Activated T-helper 2 cell treated with anti-CD3 and anti-CD28 coated beads, Interferon-gamma antibody, Interleukin-2, Interleukin-4, amounts not matched to agents 10 μg/mL and 5 μg/mL and 100 μg/mL, durations not matched to agents 14 hours and 24 hours and 36 hours (primary cell): Measurements from ENCODE around the gene GEMIN8. TPM values are rescaled to one million over a fixed set of nuclear protein-coding genes. Genes with fewer than 3 reads are reported as not detected.

Experiments used
- DNase-seq: peaks from one replicate; pipeline ENCODE4 v3.0.0; 2021; ENCODE audit warnings: low spot score
- H3K27ac Mint-ChIP-seq: one replicate; pipeline ENCODE4 v1.8.0; 2021; ENCODE audit warnings: mixed read lengths
- H3K27me3 Mint-ChIP-seq: one replicate; pipeline ENCODE4 v1.8.0; 2021; ENCODE audit warnings: low read depth, mixed read lengths
- H3K36me3 Mint-ChIP-seq: one replicate; pipeline ENCODE4 v1.8.0; 2021; ENCODE audit warnings: low read depth, mixed read lengths
- H3K4me1 Mint-ChIP-seq: one replicate; pipeline ENCODE4 v1.8.0; 2021; ENCODE audit warnings: low read depth, mixed read lengths
- H3K4me3 Mint-ChIP-seq: one replicate; pipeline ENCODE4 v1.8.0; 2021; ENCODE audit warnings: low read depth, mild to moderate bottlenecking, moderate library complexity, mixed read lengths
- H3K9me3 Mint-ChIP-seq: one replicate; pipeline ENCODE4 v1.8.0; 2021; ENCODE audit warnings: mixed read lengths
- intact Hi-C: fragments of 100-400 bp; cut with micrococcal nuclease; formaldehyde crosslinking; loops from one replicate; pipeline ENCODE4 v1.15.1; 2023
- total RNA-seq: library from RNA; stranded (reverse); gene quantifications from 2 replicates; pipeline ENCODE4 v1.2.3, GENCODE V29; 2022

The GEMIN8 gene
- total RNA-seq, 1 donor from 2014 or later = 12.6 TPM

- Mint-ChIP-seq H3K27me3 (no peaks in the 10 kb centered on the region), H3K27ac (no peak overlapping the region), H3K36me3 (peaks cover 30% of the 10 kb centered on the region), H3K4me1 (peaks cover 3% of the 10 kb centered on the region), H3K4me3 (no peak overlapping the region), H3K9me3 (no peaks in the 10 kb centered on the region)
- intact Hi-C loops = no loop called here
- no peak for DNase-seq
Measured at GRCh38 chrX:14013054-14013453, 16.6 kb downstream of the GEMIN8 start.

DNA sequence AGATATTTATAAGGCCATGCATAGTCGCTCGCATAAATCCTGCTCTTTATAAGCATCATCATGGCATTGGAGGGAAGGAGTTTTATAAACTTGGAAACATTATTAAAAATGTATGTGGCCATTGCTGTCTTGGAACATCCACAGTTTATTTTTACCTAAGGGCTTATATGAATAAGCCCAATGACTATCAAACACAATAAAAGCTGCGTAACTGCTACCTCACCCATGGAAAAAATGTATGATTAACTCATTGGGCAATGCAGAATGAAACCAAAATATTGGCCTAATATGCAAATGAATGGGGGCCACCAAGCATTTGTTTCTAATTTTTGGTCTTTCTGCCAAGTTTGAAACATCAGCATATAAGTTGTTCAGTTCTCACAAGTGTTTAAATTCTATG, 19.1 kb downstream of the GEMIN8 start:
- no peak overlapping the region for H3K27ac Mint-ChIP-seq
- no peak for DNase-seq
- intact Hi-C loops = no loop called here
- H3K36me3 Mint-ChIP-seq = peaks cover 19% of the 10 kb centered on the region
- H3K4me1 Mint-ChIP-seq = no peaks in the 10 kb centered on the region
- no peaks in the 10 kb centered on the region for H3K27me3 Mint-ChIP-seq
- no peak overlapping the region for H3K4me3 Mint-ChIP-seq
- H3K9me3 Mint-ChIP-seq = no peaks in the 10 kb centered on the region

GRCh38 chrX:14006540-14006939, 23.2 kb downstream of the GEMIN8 start:
- Mint-ChIP-seq H3K4me1 (peaks cover 3% of the 10 kb centered on the region), H3K27me3 (no peaks in the 10 kb centered on the region), H3K9me3 (no peaks in the 10 kb centered on the region), H3K36me3 (peaks cover 9% of the 10 kb centered on the region), H3K27ac (no peak overlapping the region), H3K4me3 (no peak overlapping the region)
- DNase-seq = no peak
- intact Hi-C loops = no loop called here

- no peak for DNase-seq
- no peak overlapping the region for H3K27ac Mint-ChIP-seq
- H3K27me3 Mint-ChIP-seq = no peaks in the 10 kb centered on the region
- no peaks in the 10 kb centered on the region for H3K9me3 Mint-ChIP-seq
- no peak overlapping the region for H3K4me3 Mint-ChIP-seq
- intact Hi-C loops = no loop called here
- H3K4me1 Mint-ChIP-seq = peaks cover 6% of the 10 kb centered on the region
- peaks cover 9% of the 10 kb centered on the region for H3K36me3 Mint-ChIP-seq
Measured at GRCh38 chrX:14003876-14004425, 25.7 kb downstream of the GEMIN8 start.

DNA sequence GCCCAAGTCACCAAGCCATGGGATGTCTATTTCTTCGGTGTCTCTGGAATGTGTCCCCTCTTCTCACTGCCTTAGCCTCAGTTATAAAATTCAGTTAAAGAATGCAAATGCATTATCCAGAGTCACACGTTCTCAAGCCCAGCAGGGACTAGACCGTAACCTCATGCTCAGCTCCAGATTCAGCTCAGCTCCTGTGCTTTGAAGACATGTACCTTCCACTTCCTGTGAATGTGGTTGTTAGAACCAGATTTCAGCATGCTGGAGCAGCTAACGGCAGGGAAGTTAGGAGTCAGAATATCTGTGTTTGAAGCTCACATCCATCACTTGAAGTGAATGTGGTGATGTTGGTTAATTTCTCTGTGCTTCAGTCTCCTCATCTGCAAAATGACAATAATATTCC, 26.7 kb downstream of the GEMIN8 start:
- H3K9me3 Mint-ChIP-seq = no peaks in the 10 kb centered on the region
- H3K27me3 Mint-ChIP-seq = no peaks in the 10 kb centered on the region
- intact Hi-C loops = no loop called here
- no peak overlapping the region for H3K4me3 Mint-ChIP-seq
- DNase-seq = no peak
- H3K4me1 Mint-ChIP-seq = peaks cover 6% of the 10 kb centered on the region
- H3K36me3 Mint-ChIP-seq = peaks cover 4% of the 10 kb centered on the region
- no peak overlapping the region for H3K27ac Mint-ChIP-seq

DNA sequence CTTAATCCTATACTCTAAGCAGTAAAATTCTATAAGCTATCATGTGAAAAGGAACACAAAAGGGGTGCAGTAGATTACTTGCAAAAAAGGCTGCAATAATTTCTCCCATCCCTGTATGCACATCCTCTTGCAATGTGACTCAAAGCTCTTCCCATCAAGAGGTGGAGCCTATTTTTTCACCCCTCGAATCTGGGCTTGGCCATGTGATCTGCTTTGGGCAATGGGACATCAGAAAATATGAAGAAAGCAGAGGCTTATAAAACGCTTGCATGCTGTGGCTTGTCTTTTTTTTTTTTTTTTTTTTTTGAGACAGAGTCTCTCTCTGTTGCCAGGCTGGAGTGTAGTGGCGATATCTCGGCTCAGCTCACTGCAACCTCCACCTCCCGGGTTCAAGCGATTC, 33.0 kb downstream of the GEMIN8 start:
- Mint-ChIP-seq H3K36me3 (no peaks in the 10 kb centered on the region), H3K9me3 (no peaks in the 10 kb centered on the region), H3K4me3 (no peak overlapping the region)

GRCh38 chrX:13994536-13995080, 35.1 kb downstream of the GEMIN8 start:
- intact Hi-C loops = no loop called here
- no peaks in the 10 kb centered on the region for H3K36me3 Mint-ChIP-seq
- H3K4me1 Mint-ChIP-seq = peaks cover 2% of the 10 kb centered on the region
- H3K27me3 Mint-ChIP-seq = no peaks in the 10 kb centered on the region
- H3K27ac Mint-ChIP-seq = no peak overlapping the region
- DNase-seq = no peak
- H3K4me3 Mint-ChIP-seq = no peak overlapping the region
- no peaks in the 10 kb centered on the region for H3K9me3 Mint-ChIP-seq

More for the DNA sequence above, 33.0 kb downstream of the GEMIN8 start:
- H3K27me3 Mint-ChIP-seq = no peaks in the 10 kb centered on the region
- intact Hi-C loops = no loop called here
- no peak overlapping the region for H3K27ac Mint-ChIP-seq
- peaks cover 3% of the 10 kb centered on the region for H3K4me1 Mint-ChIP-seq
- DNase-seq = no peak

DNA sequence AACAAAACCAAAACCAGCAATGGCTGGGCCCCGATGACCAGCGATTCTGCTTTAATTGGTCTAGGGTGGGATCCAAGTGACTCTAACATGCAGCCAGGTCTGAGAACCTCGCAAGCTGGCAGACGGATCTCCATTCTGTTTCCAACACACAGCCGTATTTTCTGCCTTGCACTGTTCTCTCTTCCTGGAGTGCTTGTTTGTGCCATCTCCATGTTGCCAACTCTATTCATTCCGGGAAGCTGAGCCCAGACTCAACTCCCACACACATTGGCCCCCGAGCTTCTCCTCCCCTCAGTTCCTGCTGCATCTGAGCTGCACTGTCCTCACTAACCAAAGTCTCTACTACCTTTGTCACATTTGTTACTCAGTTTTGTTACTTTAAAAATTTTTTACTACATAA, 35.6 kb downstream of the GEMIN8 start:
- no peak overlapping the region for H3K27ac Mint-ChIP-seq
- DNase-seq = no peak
- H3K4me1 Mint-ChIP-seq = no peaks in the 10 kb centered on the region
- no peaks in the 10 kb centered on the region for H3K9me3 Mint-ChIP-seq
- H3K27me3 Mint-ChIP-seq = no peaks in the 10 kb centered on the region
- intact Hi-C loops = no loop called here
- H3K36me3 Mint-ChIP-seq = no peaks in the 10 kb centered on the region
- no peak overlapping the region for H3K4me3 Mint-ChIP-seq

- peaks cover 8% of the 10 kb centered on the region for H3K4me1 Mint-ChIP-seq
- H3K27me3 Mint-ChIP-seq = peaks cover 10% of the 10 kb centered on the region
- no peaks in the 10 kb centered on the region for H3K9me3 Mint-ChIP-seq
- no peak overlapping the region for H3K27ac Mint-ChIP-seq
- intact Hi-C loops = no loop called here
- H3K4me3 Mint-ChIP-seq = no peak overlapping the region
- no peak for DNase-seq
- H3K36me3 Mint-ChIP-seq = no peaks in the 10 kb centered on the region
Measured at GRCh38 chrX:13990126-13990800, 39.4 kb downstream of the GEMIN8 start.

DNA sequence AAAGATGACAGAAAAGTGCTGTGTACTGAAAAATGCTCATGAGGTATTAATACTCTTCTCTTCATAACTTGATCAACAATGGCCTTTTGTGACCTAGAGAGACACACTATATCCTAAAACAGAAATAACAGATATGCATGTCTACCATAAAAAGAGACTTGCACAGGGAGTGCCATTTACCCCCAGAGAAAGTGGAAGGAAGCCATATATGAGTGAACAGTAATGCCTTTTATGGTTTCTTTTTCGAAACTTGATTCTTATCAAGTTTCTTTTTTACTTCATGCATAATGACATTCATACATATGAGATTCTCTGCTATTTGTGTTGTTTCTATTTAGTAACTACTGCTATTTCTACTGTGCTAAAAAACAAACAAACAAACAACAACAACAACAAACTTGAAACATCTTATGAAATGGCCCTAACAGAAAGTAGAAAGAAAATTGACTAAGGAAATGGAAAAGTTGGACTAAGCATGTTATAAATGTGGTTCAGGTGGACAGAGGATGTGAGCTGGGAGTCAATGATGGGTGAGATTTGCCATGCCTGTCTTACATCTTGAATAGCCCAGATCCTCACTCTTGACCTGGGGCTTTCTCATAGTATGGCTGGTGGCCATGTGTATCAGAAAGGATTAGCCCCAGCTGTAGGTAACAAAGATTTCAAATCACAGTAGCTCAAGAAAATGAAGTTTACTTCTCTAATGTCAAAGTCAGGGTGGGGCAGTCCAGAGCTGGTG, 43.8 kb downstream of the GEMIN8 start:
- Mint-ChIP-seq H3K9me3 (no peaks in the 10 kb centered on the region), H3K4me3 (no peak overlapping the region), H3K4me1 (peaks cover 8% of the 10 kb centered on the region), H3K27me3 (peaks cover 12% of the 10 kb centered on the region), H3K27ac (no peak overlapping the region), H3K36me3 (peaks cover 2% of the 10 kb centered on the region)
- intact Hi-C loops = loop anchor here (5.0 kb wide), 1 partner anchor 41 kb away; the partner anchor contains the start of gene GEMIN8
- DNase-seq = no peak

DNA sequence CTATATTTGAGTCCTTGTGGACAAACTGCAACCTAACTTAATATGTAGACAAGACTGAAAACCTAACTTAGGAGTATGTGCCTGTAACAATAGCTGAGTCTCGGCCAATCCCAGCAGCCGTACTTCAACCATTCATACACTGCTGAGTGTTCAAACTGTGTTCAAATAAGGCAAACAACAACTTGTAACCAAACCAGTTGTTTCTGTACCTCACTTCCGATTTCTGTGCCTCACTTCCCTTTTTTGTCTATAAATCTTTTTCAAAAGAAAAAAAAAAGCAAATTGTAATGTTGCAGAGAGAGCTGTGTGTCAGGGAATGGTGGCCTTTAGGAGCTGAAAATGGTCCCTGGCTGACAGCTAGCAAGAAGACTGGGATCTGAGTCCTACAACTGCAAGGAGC, 46.0 kb downstream of the GEMIN8 start:
- Mint-ChIP-seq H3K27ac (no peak overlapping the region), H3K4me1 (peaks cover 8% of the 10 kb centered on the region), H3K36me3 (peaks cover 2% of the 10 kb centered on the region), H3K4me3 (no peak overlapping the region), H3K9me3 (no peaks in the 10 kb centered on the region), H3K27me3 (peaks cover 12% of the 10 kb centered on the region)
- no peak for DNase-seq
- intact Hi-C loops = no loop called here

DNA sequence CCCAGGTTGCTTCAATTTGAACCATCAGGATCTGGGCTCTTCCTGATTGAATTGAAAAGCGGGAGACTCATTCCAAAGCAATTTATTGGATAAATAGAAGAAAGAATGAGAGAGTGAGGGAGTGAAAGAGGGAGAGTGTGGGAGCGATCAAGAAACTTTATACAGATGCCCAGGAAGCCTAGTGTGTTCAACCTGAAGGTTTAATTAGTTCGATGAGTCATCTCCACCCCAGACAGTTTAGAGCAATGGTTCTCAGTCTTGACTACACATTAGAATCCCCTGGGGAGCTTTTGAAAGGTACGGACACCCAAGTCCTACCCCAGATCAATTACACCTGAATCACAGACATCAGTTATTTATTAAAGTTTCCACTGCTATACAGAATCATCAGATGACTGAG, 61.5 kb downstream of the GEMIN8 start:
- H3K9me3 Mint-ChIP-seq = no peaks in the 10 kb centered on the region
- H3K27me3 Mint-ChIP-seq = no peaks in the 10 kb centered on the region
- no peak overlapping the region for H3K27ac Mint-ChIP-seq
- intact Hi-C loops = no loop called here
- H3K4me3 Mint-ChIP-seq = no peak overlapping the region
- no peaks in the 10 kb centered on the region for H3K4me1 Mint-ChIP-seq
- no peak for DNase-seq
- no peaks in the 10 kb centered on the region for H3K36me3 Mint-ChIP-seq

- no peaks in the 10 kb centered on the region for H3K36me3 Mint-ChIP-seq
- no peaks in the 10 kb centered on the region for H3K9me3 Mint-ChIP-seq
- H3K4me3 Mint-ChIP-seq = no peak overlapping the region
- intact Hi-C loops = no loop called here
- no peak overlapping the region for H3K27ac Mint-ChIP-seq
- DNase-seq = no peak
- H3K27me3 Mint-ChIP-seq = no peaks in the 10 kb centered on the region
- H3K4me1 Mint-ChIP-seq = no peaks in the 10 kb centered on the region
Measured at GRCh38 chrX:13967636-13968035, 62.1 kb downstream of the GEMIN8 start.
